Fibroblast of the aortic adventitia (primary cell): Measurements from ENCODE around the gene RPL36A. TPM values are rescaled to one million over a fixed set of nuclear protein-coding genes. Genes with fewer than 3 reads are reported as not detected.

Experiments used
- DNase-seq: peaks from one replicate; pipeline ENCODE4 v3.0.0-alpha.2; 2010; ENCODE audit warnings: low read depth
- H3K4me3 ChIP-seq: 2 replicates; pipeline ENCODE4 v1.5.1; 2011; ENCODE audit warnings: low read depth, mild to moderate bottlenecking, control low read depth, low read length, moderate library complexity
- total RNA-seq: library from RNA; depleted of rRNA; stranded (reverse); fragments of >200 nt; gene quantifications from 2 replicates; pipeline ENCODE4 v1.2.3, GENCODE V29; 2012; ENCODE audit warnings: low replicate concordance
- TF ChIP-seq, protein P1 (sequence below): IDR thresholded peaks from 2 replicates; pipeline ENCODE4 v1.5.1; 2011; ENCODE audit warnings: mild to moderate bottlenecking, low read length, control low read depth, inconsistent platforms; ENCODE audit not compliant: insufficient read depth

RPL36A gene
- total RNA-seq, 1 donor: 1,088 TPM

DNA sequence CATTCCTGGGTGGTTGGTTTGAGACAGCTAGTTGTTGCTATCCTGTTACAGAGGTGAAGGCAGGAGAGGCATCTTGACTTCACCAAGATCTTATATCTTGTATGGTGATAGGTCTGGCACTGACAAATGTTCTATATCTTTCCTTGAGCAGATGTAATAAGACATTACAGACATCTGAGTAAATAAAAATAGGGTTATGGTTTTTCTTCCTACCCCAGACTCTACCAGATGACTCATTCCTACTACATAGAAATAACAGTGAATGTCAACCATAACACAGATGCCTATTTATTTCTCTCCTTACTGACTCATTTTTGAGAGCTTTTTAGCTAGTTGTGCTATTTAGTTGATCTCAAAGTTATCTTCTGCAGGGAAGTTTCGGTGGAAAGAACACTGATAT, 39.1 kb downstream of the RPL36A start:
- TF ChIP-seq, protein P1, sequence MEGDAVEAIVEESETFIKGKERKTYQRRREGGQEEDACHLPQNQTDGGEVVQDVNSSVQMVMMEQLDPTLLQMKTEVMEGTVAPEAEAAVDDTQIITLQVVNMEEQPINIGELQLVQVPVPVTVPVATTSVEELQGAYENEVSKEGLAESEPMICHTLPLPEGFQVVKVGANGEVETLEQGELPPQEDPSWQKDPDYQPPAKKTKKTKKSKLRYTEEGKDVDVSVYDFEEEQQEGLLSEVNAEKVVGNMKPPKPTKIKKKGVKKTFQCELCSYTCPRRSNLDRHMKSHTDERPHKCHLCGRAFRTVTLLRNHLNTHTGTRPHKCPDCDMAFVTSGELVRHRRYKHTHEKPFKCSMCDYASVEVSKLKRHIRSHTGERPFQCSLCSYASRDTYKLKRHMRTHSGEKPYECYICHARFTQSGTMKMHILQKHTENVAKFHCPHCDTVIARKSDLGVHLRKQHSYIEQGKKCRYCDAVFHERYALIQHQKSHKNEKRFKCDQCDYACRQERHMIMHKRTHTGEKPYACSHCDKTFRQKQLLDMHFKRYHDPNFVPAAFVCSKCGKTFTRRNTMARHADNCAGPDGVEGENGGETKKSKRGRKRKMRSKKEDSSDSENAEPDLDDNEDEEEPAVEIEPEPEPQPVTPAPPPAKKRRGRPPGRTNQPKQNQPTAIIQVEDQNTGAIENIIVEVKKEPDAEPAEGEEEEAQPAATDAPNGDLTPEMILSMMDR: no peak
- no peak overlapping the region for H3K4me3 ChIP-seq
- no peak for DNase-seq

DNA sequence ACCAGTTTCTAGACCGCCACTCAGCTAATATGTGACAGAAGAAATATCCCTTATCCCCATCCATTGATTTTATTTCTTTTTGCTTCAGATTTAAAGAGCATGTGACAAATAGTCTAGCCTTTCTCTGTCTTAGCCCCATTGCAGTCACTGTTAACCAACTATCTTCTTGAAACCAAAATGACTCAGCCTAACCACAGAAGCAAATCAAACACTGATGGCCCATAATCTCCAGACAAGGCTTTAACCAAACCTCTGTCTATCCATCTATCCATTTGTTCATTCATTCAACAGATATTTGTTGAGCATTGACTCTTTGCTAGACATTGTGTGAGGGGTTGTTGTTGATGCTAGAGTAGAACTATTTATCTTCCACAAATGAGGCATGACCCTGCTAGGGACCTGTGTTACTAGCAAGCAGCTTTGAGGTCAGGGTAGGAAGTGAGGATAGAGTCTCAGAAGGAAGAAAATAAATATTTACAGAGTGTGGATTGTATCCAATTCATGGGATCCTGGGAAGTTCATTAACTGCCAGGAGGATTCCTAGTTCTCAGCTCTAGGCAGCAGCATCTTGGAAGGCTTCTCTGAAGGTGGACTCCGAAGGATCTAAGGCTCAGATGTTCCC, 39.8 kb downstream of the RPL36A start:
- H3K4me3 ChIP-seq: no peak overlapping the region
- TF ChIP-seq, protein P1: no peak
- no peak for DNase-seq

DNA sequence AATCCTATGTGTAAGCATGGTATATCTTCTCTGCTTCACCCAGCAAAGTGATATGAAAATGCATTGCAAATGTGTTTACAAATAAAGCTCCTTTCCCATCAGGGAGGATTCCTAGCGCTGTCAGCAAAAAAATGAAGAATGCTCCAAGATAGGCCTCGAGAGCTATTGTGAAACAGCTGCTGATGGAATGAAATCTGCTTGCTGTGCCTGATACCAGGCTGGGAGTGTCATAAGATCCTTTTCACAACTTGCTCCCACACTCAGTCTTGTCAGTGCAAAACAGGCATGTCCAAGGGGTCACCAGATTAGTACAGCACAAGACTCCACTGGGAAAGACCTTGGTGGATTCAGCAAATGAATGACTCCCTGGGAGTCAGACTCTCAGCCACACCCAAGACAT, 51.3 kb downstream of the RPL36A start:
- TF ChIP-seq, protein P1: no peak
- no peak for DNase-seq
- no peak overlapping the region for H3K4me3 ChIP-seq

Other genes starting within 250 kb of the RPL36A start
- 0.41 and 1.8 TPM in 2 replicates for gene DRP2, start 171.2 kb upstream of the RPL36A start, total RNA-seq
- 0.63 and 0.98 TPM in 2 replicates for gene TAF7L, start 99.7 kb upstream of the RPL36A start, total RNA-seq
- gene TIMM8A, start 42.3 kb upstream of the RPL36A start, total RNA-seq: 3.2 and 8.8 TPM in 2 replicates
- gene BTK, start 4.8 kb upstream of the RPL36A start, total RNA-seq: not detected in 2 replicates
- gene GLA, start 16.9 kb downstream of the RPL36A start, total RNA-seq: 18.8 and 19.6 TPM in 2 replicates
- 66.2 and 161 TPM in 2 replicates for gene HNRNPH2, start 17.2 kb downstream of the RPL36A start, total RNA-seq
- 4.0 and 25.4 TPM in 2 replicates for gene ARMCX4, start 94.4 kb downstream of the RPL36A start, total RNA-seq
- gene ARMCX1, start 159.5 kb downstream of the RPL36A start, total RNA-seq: 52.0 and 104 TPM in 2 replicates
- 19.1 and 45.6 TPM in 2 replicates for gene ARMCX6, start 227.0 kb downstream of the RPL36A start, total RNA-seq
- gene ARMCX3, start 232.1 kb downstream of the RPL36A start, total RNA-seq: 69.4 and 146 TPM in 2 replicates